H1 (cell line): ENCODE results near the gene CCDC121. TPM values are rescaled to one million over a fixed set of nuclear protein-coding genes. Genes with fewer than 3 reads are reported as not detected.

Experiments
- CTCF ChIA-PET: fragments of 300-600 bp; sonication (Branson Sonifier 250); formaldehyde crosslinking; loops from one replicate; lab custom pipeline; 2021; ENCODE audit not compliant: partially characterized antibody; lab: Charles Lee
- POLR2A ChIA-PET: fragments of 300-600 bp; sonication (Branson Sonifier 250); formaldehyde crosslinking; loops from one replicate; lab custom pipeline; 2021; ENCODE audit warnings: inconsistent platforms; ENCODE audit not compliant: partially characterized antibody; lab: Charles Lee
- DNase-seq, 2 experiments: peaks; one replicate each; pipeline versions ENCODE4 v3.0.0 to v3.0.0-alpha.2; 2010 to 2022; ENCODE audit warnings: low spot score in 2 of 2, low read depth in 1 of 2, mixed read lengths in 1 of 2
- FAIRE-seq: peaks from 2 replicates; lab custom pipeline; 2011; peaks lifted over from hg19 to GRCh38; lab: Jason Lieb, UNC
- H2AFZ ChIP-seq: 2 replicates; pipeline ENCODE4 v1.8.1; 2012; ENCODE audit warnings: low read length, inconsistent platforms
- H2AK5ac ChIP-seq: 2 replicates; pipeline ENCODE4 v1.6.1; 2013; ENCODE audit warnings: low read depth, low read length
- H2BK120ac ChIP-seq: replicated peaks from 2 replicates; pipeline ENCODE3; 2013; ENCODE audit warnings: low read depth, low read length, inconsistent platforms
- H2BK12ac ChIP-seq: 2 replicates; pipeline ENCODE4 v1.6.1; 2013; ENCODE audit warnings: low read depth, low read length
- H2BK15ac ChIP-seq: 2 replicates; pipeline ENCODE4 v1.6.1; 2013; ENCODE audit warnings: low read length
- H2BK20ac ChIP-seq: 2 replicates; pipeline ENCODE4 v1.6.1; 2013; ENCODE audit warnings: low read length
- H2BK5ac ChIP-seq: 2 replicates; pipeline ENCODE4 v1.6.1; 2013; ENCODE audit warnings: low read depth, low read length
- H3K14ac ChIP-seq: 2 replicates; pipeline ENCODE4 v1.6.1; 2013; ENCODE audit warnings: inconsistent platforms; ENCODE audit not compliant: insufficient read length
- H3K18ac ChIP-seq: 2 replicates; pipeline ENCODE4 v1.6.1; 2013; ENCODE audit warnings: low read length; ENCODE audit errors: extremely low read depth
- H3K23ac ChIP-seq: 2 replicates; pipeline ENCODE4 v1.6.1; 2013; ENCODE audit warnings: inconsistent platforms; ENCODE audit not compliant: insufficient read length
- H3K23me2 ChIP-seq: 2 replicates; pipeline ENCODE4 v1.6.1; 2013; ENCODE audit warnings: low read depth, low read length
- H3K27ac ChIP-seq: 2 replicates; pipeline ENCODE4 v1.6.1; 2011; ENCODE audit warnings: low read depth, low read length, inconsistent platforms
- H3K27me3 ChIP-seq, 4 experiments: replicated peaks in 1 of 4; 1 replicate in 1 of 4; 2 replicates in 3 of 4; pipeline versions ENCODE4 v1.6.1 to v1.8.1; 2011 to 2013; ENCODE audit warnings: low read length in 3 of 4, mild to moderate bottlenecking in 3 of 4, inconsistent platforms in 2 of 4, mixed read lengths in 2 of 4, moderate library complexity in 1 of 4; ENCODE audit not compliant: control insufficient read depth in 3 of 4, insufficient read depth in 3 of 4; ENCODE audit errors: extremely low read depth in 1 of 4
- H3K36me3 ChIP-seq, 4 experiments: 2 replicates each; pipeline versions ENCODE4 v1.6.1 to v1.8.1; 2011 to 2013; ENCODE audit warnings: mild to moderate bottlenecking in 4 of 4, low read length in 3 of 4, moderate library complexity in 2 of 4, control low read depth in 1 of 4, inconsistent platforms in 1 of 4; ENCODE audit not compliant: insufficient read depth in 4 of 4, control insufficient read depth in 2 of 4
- H3K4ac ChIP-seq: replicated peaks from 2 replicates; pipeline ENCODE3; 2013; ENCODE audit warnings: low read length, low read depth, mixed read lengths, inconsistent platforms; ENCODE audit not compliant: insufficient read length
- H3K4me1 ChIP-seq, 4 experiments: replicated peaks in 1 of 4; 1 replicate in 1 of 4; 2 replicates in 3 of 4; pipeline versions ENCODE4 v1.6.1 to v1.8.1; 2011 to 2013; ENCODE audit warnings: low read length in 3 of 4, inconsistent platforms in 2 of 4, mixed read lengths in 1 of 4; ENCODE audit not compliant: insufficient read depth in 4 of 4, control insufficient read depth in 3 of 4
- H3K4me2 ChIP-seq, 2 experiments: 2 replicates each; pipeline versions ENCODE4 v1.6.1 to v1.8.1; 2011 to 2013; ENCODE audit warnings: low read depth in 2 of 2, low read length in 2 of 2, control low read depth in 1 of 2, inconsistent platforms in 1 of 2, mild to moderate bottlenecking in 1 of 2; ENCODE audit not compliant: insufficient read depth in 1 of 2
- H3K4me3 ChIP-seq, 4 experiments: fragments of 200-600, 300-600 bp in 1 of 4; sonication (generic), shearing (Covaris generic), sonication (Bioruptor Twin) in 1 of 4; 2 replicates each; pipeline versions ENCODE4 v1.5.1 to v1.8.1; 2011 to 2016; ENCODE audit warnings: low read length in 4 of 4, low read depth in 3 of 4, control low read depth in 2 of 4, inconsistent platforms in 2 of 4, mild to moderate bottlenecking in 2 of 4, mixed read lengths in 1 of 4, moderate library complexity in 1 of 4; ENCODE audit not compliant: insufficient read depth in 2 of 4; ENCODE audit errors: extremely low read depth in 1 of 4
- H3K56ac ChIP-seq: replicated peaks from 2 replicates; pipeline ENCODE3; 2013; ENCODE audit warnings: low read depth, mild to moderate bottlenecking, mixed read lengths, low read length, inconsistent platforms; ENCODE audit not compliant: insufficient read length
- H3K79me1 ChIP-seq: 2 replicates; pipeline ENCODE4 v1.6.1; 2013; ENCODE audit warnings: low read depth, low read length, control low read depth
- H3K79me2 ChIP-seq, 2 experiments: 2 replicates each; pipeline versions ENCODE4 v1.6.1 to v1.8.1; 2012 to 2013; ENCODE audit warnings: low read length in 2 of 2, mild to moderate bottlenecking in 2 of 2, inconsistent platforms in 1 of 2; ENCODE audit not compliant: insufficient read depth in 2 of 2, control insufficient read depth in 1 of 2
- H3K9ac ChIP-seq, 4 experiments: replicated peaks in 1 of 4; 1 replicate in 1 of 4; 2 replicates in 3 of 4; pipeline versions ENCODE4 v1.6.1 to v1.8.1; 2011 to 2013; ENCODE audit warnings: low read depth in 3 of 4, low read length in 3 of 4, control low read depth in 2 of 4, mild to moderate bottlenecking in 2 of 4, moderate library complexity in 2 of 4, inconsistent platforms in 1 of 4; ENCODE audit errors: extremely low read depth in 1 of 4
- H3K9me3 ChIP-seq, 2 experiments: 2 replicates each; pipeline versions ENCODE4 v1.6.1 to v1.8.1; 2012 to 2013; ENCODE audit warnings: mild to moderate bottlenecking in 2 of 2, moderate library complexity in 2 of 2, control low read depth in 1 of 2, inconsistent platforms in 1 of 2, low read depth in 1 of 2, low read length in 1 of 2, mixed read lengths in 1 of 2; ENCODE audit not compliant: insufficient read depth in 2 of 2
- H4K20me1 ChIP-seq, 2 experiments: replicated peaks in 1 of 2; 2 replicates each; pipeline versions ENCODE3 to v1.8.1; 2011 to 2013; ENCODE audit warnings: inconsistent platforms in 2 of 2, low read length in 2 of 2, mild to moderate bottlenecking in 1 of 2; ENCODE audit not compliant: insufficient read depth in 2 of 2, control insufficient read depth in 1 of 2
- H4K5ac ChIP-seq: 2 replicates; pipeline ENCODE4 v1.6.1; 2013; ENCODE audit warnings: low read length, low read depth, mixed read lengths, inconsistent platforms; ENCODE audit not compliant: insufficient read length
- H4K8ac ChIP-seq: 2 replicates; pipeline ENCODE4 v1.8.0; 2013; ENCODE audit warnings: mild to moderate bottlenecking, moderate library complexity, low read length, inconsistent platforms; ENCODE audit not compliant: insufficient read depth; ENCODE audit errors: extremely low read depth
- H4K91ac ChIP-seq: replicated peaks from 2 replicates; pipeline ENCODE3; 2013; ENCODE audit warnings: low read length, mixed read lengths, inconsistent platforms; ENCODE audit not compliant: insufficient read length
- GABPA ChIP-seq: IDR thresholded peaks from 2 replicates; pipeline ENCODE4 v1.6.1; 2011; ENCODE audit warnings: mild to moderate bottlenecking, low read length, moderate library complexity, borderline replicate concordance; ENCODE audit not compliant: insufficient read depth
- KDM1A ChIP-seq: fragments of 200-600, 300-600 bp; sonication (generic); IDR thresholded peaks from 2 replicates; pipeline ENCODE4 v1.7.1; 2016; ENCODE audit warnings: mild to moderate bottlenecking, low read length, borderline replicate concordance
- KDM4A ChIP-seq: IDR thresholded peaks from one replicate; pipeline ENCODE4 v1.7.1; 2012; ENCODE audit warnings: low read depth, mild to moderate bottlenecking, moderate library complexity, low read length, inconsistent platforms; ENCODE audit not compliant: severe bottlenecking
- MAFK ChIP-seq: IDR thresholded peaks from 2 replicates; pipeline ENCODE4 v1.6.1; 2012; ENCODE audit warnings: low read depth, mild to moderate bottlenecking, improper control_type of control experiment, low read length
- MAX ChIP-seq: IDR thresholded peaks from 2 replicates; pipeline ENCODE4 v1.6.1; 2012; ENCODE audit warnings: inconsistent platforms
- POLR2A ChIP-seq, 2 experiments: IDR thresholded peaks; 1 replicate in 1 of 2; 2 replicates in 1 of 2; pipeline ENCODE4 v1.6.1; 2011; ENCODE audit warnings: low read depth in 2 of 2, low read length in 2 of 2, mild to moderate bottlenecking in 2 of 2; ENCODE audit errors: control extremely low read depth in 1 of 2
- POLR2AphosphoS5 ChIP-seq: IDR thresholded peaks from 2 replicates; pipeline ENCODE4 v1.6.1; 2011; ENCODE audit warnings: low read depth, low read length
- SIN3A ChIP-seq, 2 experiments: IDR thresholded peaks in 1 of 2; conservative IDR thresholded peaks in 1 of 2; 2 replicates each; pipeline ENCODE4 v1.6.1; 2011 to 2012; ENCODE audit warnings: low read length in 2 of 2, improper control_type of control experiment in 1 of 2, low read depth in 1 of 2, mild to moderate bottlenecking in 1 of 2
- SIX5 ChIP-seq: IDR thresholded peaks from 2 replicates; pipeline ENCODE4 v1.6.1; 2011; ENCODE audit warnings: mild to moderate bottlenecking, low read depth, low read length
- SP1 ChIP-seq: IDR thresholded peaks from 2 replicates; pipeline ENCODE4 v1.6.1; 2011; ENCODE audit warnings: low read depth, low read length
- SP2 ChIP-seq: IDR thresholded peaks from 2 replicates; pipeline ENCODE4 v1.6.1; 2012; ENCODE audit warnings: mild to moderate bottlenecking, low read length, inconsistent platforms
- TEAD4 ChIP-seq: IDR thresholded peaks from 2 replicates; pipeline ENCODE4 v1.6.1; 2012; ENCODE audit warnings: low read depth, low read length, inconsistent platforms, mixed read lengths
- WGBS, 2 experiments: shearing (Covaris generic) in 1 of 2; methylation state at CpG; one replicate each; pipeline versions ENCODE4 v1.1.6 to v1.1.7; 2013 to 2015; ENCODE audit warnings: low lambda C conversion rate in 2 of 2, mixed read lengths in 2 of 2, inconsistent platforms in 1 of 2, low coverage in 1 of 2, missing lambda C conversion rate in 1 of 2; ENCODE audit not compliant: insufficient replicate concordance in 2 of 2, insufficient coverage in 1 of 2, insufficient read length in 1 of 2; ENCODE audit errors: extremely low coverage in 1 of 2, missing lambda C conversion rate in 1 of 2; 5-methylcytosine and 5-hydroxymethylcytosine counted together
- polyA plus RNA-seq, 7 experiments: library from polyadenylated mRNA; depleted of rRNA in 3 of 7; stranded (reverse) in 5 of 7; unstranded in 2 of 7; fragments of >200 nt in 5 of 7; fragments of 200-250 nt in 2 of 7; gene quantifications; 1 replicate in 5 of 7; 2 replicates in 1 of 7; 4 replicates in 1 of 7; pipeline versions ENCODE4 v1.2.1 to v1.2.3, GENCODE V29; 2011 to 2013; ENCODE audit warnings: missing spikeins in 2 of 7, mixed read lengths in 2 of 7
- total RNA-seq: library from RNA; stranded (reverse); fragmentation: NEBNext Ultra II Directional; extraction: Animal tissue kit (Norgen Biotek cat#: 25700); gene quantifications from 2 replicates; pipeline ENCODE4 v1.2.1, GENCODE V29; 2021

Gene CCDC121
- total and polyA plus RNA-seq, 2 of the 8 experiments (the other 6 are each of a cell fraction or from before 2014, with no cell fraction given): 0.68 to 1.5 TPM

DNA sequence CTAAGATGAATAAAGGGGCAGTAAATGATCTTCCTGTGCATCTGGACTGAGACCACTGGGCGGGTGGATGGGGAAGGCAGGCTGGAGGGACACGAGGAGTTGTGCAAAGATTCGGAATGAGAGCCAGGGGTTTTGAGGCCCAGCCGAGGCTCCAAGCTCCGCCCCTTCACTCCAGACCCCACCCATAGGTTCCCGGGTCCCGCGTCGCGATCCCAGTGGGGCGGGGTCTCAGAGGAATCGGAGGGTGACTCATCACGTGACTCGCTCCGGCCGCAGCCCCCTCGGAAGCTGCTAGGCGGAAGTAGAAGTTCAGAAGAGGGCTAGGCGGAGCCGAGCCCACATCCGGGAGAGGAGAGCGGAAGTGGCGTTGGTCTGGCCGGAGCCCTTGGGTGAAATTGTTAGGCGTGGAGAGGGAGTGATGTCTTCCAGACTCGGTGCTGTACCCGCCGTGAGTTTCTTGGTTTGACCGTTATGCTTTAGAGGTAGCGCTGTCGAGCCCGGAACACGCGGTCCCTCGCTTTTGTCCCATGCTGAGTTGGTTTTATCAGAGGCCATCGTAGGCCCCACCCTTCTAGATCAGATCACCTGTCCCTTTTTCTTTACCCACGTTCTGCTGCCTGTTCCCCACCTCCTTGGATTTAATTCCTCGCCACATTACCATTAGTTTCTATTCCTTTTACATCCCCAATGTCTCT is 46.0 kb downstream of the CCDC121 start, which contains the start of gene ZNF512:
ZNF512 (plus strand) TSS at position 348 of the 695 bp plus-strand sequence; CDS start at position 419, 71 bp downstream.
- no peak within 1 kb of the TSS for H2BK20ac ChIP-seq
- H3K9me3 ChIP-seq: peaks cover 5 to 11% of the 10 kb centered on the region in 2 experiments; a peak in 1 of 4 replicates
- ChIA-PET POLR2A (interaction anchor here (0.6 to 2.2 kb wide), 7 partner anchors 11 to 203 kb away, joined by 3 to 12 read pairs (median 4); partner anchors contain the start of genes CCDC121, GPN1, SLC4A1AP and SUPT7L), CTCF (no interaction called here)
- DNase-seq (peak; percentile 87 to 93), FAIRE-seq (no peak)
- H3K4me2 ChIP-seq: peak within 1 kb of the TSS; percentile 85 to 88
- peaks cover 22 to 49% of the 10 kb centered on the region in 2 experiments for H3K79me2 ChIP-seq
- H3K14ac ChIP-seq: no peak within 1 kb of the TSS
- H3K4me1 ChIP-seq: no peaks in the 10 kb centered on the region; a peak in 2 of 7 replicates
- H2AFZ ChIP-seq: peak within 1 kb of the TSS; percentile 9; the same call in 1 of the 2 replicates
- H2BK5ac ChIP-seq: peak within 1 kb of the TSS; percentile 48; the same call in 1 of the 2 replicates
- no peak within 1 kb of the TSS for H2BK120ac ChIP-seq
- peak within 1 kb of the TSS; percentile 68 to 92 (median 82) for H3K4me3 ChIP-seq
- peaks cover 5% of the 10 kb centered on the region; the same call in 1 of the 2 replicates for H3K23me2 ChIP-seq
- no peak within 1 kb of the TSS; the same call in 1 of the 2 replicates for H2AK5ac ChIP-seq
- H3K23ac ChIP-seq: no peak within 1 kb of the TSS
- H3K36me3 ChIP-seq: no peaks in the 10 kb centered on the region
- no peak within 1 kb of the TSS for H4K5ac ChIP-seq
- H3K56ac ChIP-seq: no peak within 1 kb of the TSS
- H3K79me1 ChIP-seq: 0 out of 2 replicates have a peak, but pooled peaks cover 2% of the 10 kb centered on the region
- no peak within 1 kb of the TSS for H3K18ac ChIP-seq
- peak within 1 kb of the TSS; percentile 40 to 85 (median 62) for H3K9ac ChIP-seq
- peaks cover 0 to 3% (median 0%) of the 10 kb centered on the region in 4 experiments; a peak in 4 of 7 replicates for H3K27me3 ChIP-seq
- H4K20me1 ChIP-seq: peaks cover 3% of the 10 kb centered on the region in 2 experiments
- H4K91ac ChIP-seq: no peak within 1 kb of the TSS
- H3K27ac ChIP-seq: peak within 1 kb of the TSS; percentile 13; the same call in 1 of the 2 replicates
- no peak within 1 kb of the TSS; the same call in 1 of the 2 replicates for H2BK15ac ChIP-seq
- peak within 1 kb of the TSS; percentile 84 for H4K8ac ChIP-seq
- H2BK12ac ChIP-seq: no peak within 1 kb of the TSS
- WGBS, 2 experiments: 31% methylated on average over 38 of the region's 38 CpGs; no CpG with 5 or more reads in 1 of the 2 experiments
- H3K4ac ChIP-seq: no peak within 1 kb of the TSS
- TF ChIP-seq SP1 (peak; percentile 37; the same call in 1 of the 2 replicates), POLR2A (IDR thresholded peaks at IDR 0.05; ENCODE audit: control extremely low read depth in 1 of 2, low read depth in 2 of 2, low read length in 2 of 2) (peak; percentile 70 to 88), TEAD4 (no peak), SIX5 (no peak), KDM1A (no peak), KDM4A (peak; percentile 58), POLR2AphosphoS5 (peak; percentile 49), MAX (peak; percentile 32; the same call in 1 of the 2 replicates), SIN3A (conservative IDR thresholded peaks at IDR 0.05 in 1 of 2, IDR thresholded peaks at IDR 0.05 in 1 of 2; ENCODE audit: low read depth in 1 of 2, low read length in 2 of 2) (0 out of 4 replicates have a peak, but pooled peaks of 1 of the 2 experiments have one; percentile 35), SP2 (no peak), MAFK (no peak), GABPA (0 out of 2 replicates have a peak, but pooled peaks have one; percentile 61)
